Suprapubic skin (tissue), 4 donors: Measurements from ENCODE around the gene ERP27. TPM values are rescaled to one million over a fixed set of nuclear protein-coding genes. Genes with fewer than 3 reads are reported as not detected.

Experiments used
- DNase-seq, 2 donors: peaks; one replicate each; pipeline ENCODE4 v3.0.0-alpha.2; 2019; ENCODE audit warnings: low spot score in 2 of 2
- H3K27ac ChIP-seq: fragments of 200-600 bp; sonication (generic); one replicate; pipeline ENCODE4 v1.5.1; 2019
- H3K27me3 ChIP-seq: fragments of 200-600 bp; sonication (generic); one replicate; pipeline ENCODE4 v1.5.1; 2019
- H3K36me3 ChIP-seq: fragments of 200-600 bp; sonication (generic); one replicate; pipeline ENCODE4 v1.5.1; 2019
- H3K4me1 ChIP-seq: fragments of 200-600 bp; sonication (generic); one replicate; pipeline ENCODE4 v1.5.1; 2019
- H3K4me3 ChIP-seq: fragments of 200-600 bp; sonication (generic); one replicate; pipeline ENCODE4 v1.5.1; 2019; ENCODE audit warnings: mild to moderate bottlenecking
- H3K9me3 ChIP-seq: fragments of 200-600 bp; sonication (generic); one replicate; pipeline ENCODE4 v1.5.1; 2019
- EP300 ChIP-seq: sonication (generic); formaldehyde crosslinking; IDR thresholded peaks from one replicate; pipeline ENCODE4 v1.6.1; 2017; ENCODE audit warnings: antibody characterized with exemption
- POLR2A ChIP-seq, 2 donors: fragments of 450-650 bp; IDR thresholded peaks; one replicate each; pipeline ENCODE4 v1.6.1; 2017; ENCODE audit warnings: antibody characterized with exemption in 2 of 2, mild to moderate bottlenecking in 2 of 2, moderate library complexity in 2 of 2
- POLR2AphosphoS5 ChIP-seq, 3 donors: sonication (generic); formaldehyde crosslinking; IDR thresholded peaks; one replicate each; pipeline ENCODE4 v1.6.1; 2017; ENCODE audit warnings: antibody characterized with exemption in 3 of 3
- WGBS: methylation state at CpG from one replicate; pipeline ENCODE4 v1.1.5; 2018; 5-methylcytosine and 5-hydroxymethylcytosine counted together
- total RNA-seq, 4 donors: library from RNA; depleted of rRNA; stranded (reverse); fragments of >200 nt; gene quantifications; one replicate each; pipeline ENCODE4 v1.1.0, GENCODE V29; 2016
- TF ChIP-seq, protein P1 (sequence below), 2 donors: fragments of 200-600 bp in 1 of 2; fragments of 450-650 bp in 1 of 2; sonication (generic) in 1 of 2; IDR thresholded peaks; one replicate each; pipeline ENCODE4 v1.5.1; 2016 to 2019; ENCODE audit warnings: antibody characterized with exemption in 2 of 2, mild to moderate bottlenecking in 1 of 2, moderate library complexity in 1 of 2

Gene ERP27
- total RNA-seq, 4 donors from 2014 or later: 0.21 to 2.5 (median 0.91) TPM; not detected in 1

DNA sequence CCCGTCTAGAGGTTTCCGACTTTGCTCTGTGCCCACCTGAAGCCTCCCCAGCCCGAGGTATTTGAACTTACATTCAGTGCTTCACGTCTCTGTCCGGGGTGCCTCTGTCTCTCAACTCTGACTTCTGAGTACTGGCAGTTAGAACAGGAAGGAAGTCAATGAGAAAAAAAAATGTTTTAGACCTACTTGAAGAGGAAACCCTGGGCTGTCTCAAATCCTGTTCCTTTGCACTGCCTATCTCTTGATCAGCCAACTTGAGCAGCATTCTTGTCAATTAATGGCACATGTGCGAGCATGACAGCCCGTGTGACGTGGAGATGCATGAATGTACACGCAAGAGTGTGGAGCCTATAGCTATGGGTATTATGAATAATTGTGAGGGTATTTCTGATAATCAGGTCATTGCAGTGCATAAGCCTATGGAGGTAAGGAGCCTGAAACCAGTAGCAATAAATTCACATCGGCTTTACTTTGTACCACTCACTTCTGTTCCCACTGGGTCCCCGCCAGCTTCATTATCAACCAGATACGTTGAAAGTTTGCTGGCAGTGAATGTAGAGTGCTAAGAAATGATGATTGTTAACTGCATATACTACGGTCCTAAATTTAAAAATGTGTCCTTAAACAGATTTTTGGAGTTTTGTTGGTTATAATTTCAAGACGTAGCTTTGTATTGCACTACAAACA is 23.3 kb upstream of the ERP27 start, which contains the start of gene ARHGDIB:
ARHGDIB (minus strand) TSS at position 136 of the 687 bp plus-strand sequence. CDS start 10,889 bp downstream, outside the sequence.
- TF ChIP-seq POLR2A (IDR thresholded peaks at IDR 0.05) (no peak), POLR2AphosphoS5 (IDR thresholded peaks at IDR 0.05) (peak in 1 of 3 donors; percentile 49), EP300 (no peak)
- TF ChIP-seq, protein P1, sequence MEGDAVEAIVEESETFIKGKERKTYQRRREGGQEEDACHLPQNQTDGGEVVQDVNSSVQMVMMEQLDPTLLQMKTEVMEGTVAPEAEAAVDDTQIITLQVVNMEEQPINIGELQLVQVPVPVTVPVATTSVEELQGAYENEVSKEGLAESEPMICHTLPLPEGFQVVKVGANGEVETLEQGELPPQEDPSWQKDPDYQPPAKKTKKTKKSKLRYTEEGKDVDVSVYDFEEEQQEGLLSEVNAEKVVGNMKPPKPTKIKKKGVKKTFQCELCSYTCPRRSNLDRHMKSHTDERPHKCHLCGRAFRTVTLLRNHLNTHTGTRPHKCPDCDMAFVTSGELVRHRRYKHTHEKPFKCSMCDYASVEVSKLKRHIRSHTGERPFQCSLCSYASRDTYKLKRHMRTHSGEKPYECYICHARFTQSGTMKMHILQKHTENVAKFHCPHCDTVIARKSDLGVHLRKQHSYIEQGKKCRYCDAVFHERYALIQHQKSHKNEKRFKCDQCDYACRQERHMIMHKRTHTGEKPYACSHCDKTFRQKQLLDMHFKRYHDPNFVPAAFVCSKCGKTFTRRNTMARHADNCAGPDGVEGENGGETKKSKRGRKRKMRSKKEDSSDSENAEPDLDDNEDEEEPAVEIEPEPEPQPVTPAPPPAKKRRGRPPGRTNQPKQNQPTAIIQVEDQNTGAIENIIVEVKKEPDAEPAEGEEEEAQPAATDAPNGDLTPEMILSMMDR (IDR thresholded peaks at IDR 0.05): no peak

DNA sequence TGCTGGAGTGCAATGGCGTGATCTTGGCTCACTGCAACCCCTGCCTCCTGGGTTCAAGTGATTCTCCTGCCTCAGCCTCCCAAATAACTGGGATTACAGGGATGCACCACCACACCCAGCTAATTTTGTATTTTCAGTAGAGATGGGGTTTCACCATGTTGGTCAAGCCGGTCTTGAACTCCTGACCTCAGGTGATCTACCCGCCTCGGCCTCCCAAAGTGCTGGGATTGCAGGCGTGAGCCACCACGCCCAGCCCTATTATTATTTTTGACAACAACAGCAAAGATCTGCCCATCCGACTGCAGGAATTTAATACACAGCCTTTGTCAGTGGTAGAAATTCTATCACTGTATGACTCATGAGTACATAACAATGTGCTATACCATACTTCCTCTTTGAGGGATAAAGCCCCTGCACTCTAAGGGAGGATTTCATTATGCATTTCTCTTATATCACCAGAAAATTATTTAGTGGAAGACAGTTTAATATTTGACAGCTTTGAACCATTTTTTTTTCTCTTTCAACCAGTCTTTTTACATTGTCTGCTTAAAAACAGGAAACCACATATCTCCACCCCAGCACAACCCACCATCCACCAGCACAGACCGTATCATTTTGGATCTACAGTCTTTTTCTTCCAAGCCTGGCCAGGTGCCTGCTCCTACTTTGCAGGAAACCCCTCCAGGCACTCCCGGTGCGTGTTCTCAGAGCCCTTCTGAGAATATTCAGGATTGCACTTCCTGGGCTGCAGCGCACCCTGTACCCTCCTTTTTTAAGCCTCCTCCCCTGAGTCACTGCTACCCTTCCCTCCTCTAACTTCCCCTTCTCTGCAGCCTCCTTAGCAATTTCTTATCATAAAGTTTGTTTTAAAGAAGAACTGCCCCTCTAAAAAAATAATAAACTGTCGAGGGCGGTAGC is 22.5 kb upstream of the ERP27 start:
- Histone ChIP-seq H3K4me3 (peak overlapping the region; percentile 53), H3K4me1 (peaks cover 52% of the 10 kb centered on the region), H3K27me3 (no peaks in the 10 kb centered on the region), H3K9me3 (no peaks in the 10 kb centered on the region), H3K27ac (peak overlapping the region; percentile 83), H3K36me3 (no peaks in the 10 kb centered on the region)
- no peak for DNase-seq
- WGBS: 49% methylated on average over 13 of the region's 13 CpGs
- no peak for TF ChIP-seq EP300
- TF ChIP-seq POLR2AphosphoS5 (IDR thresholded peaks at IDR 0.05): no peak
- TF ChIP-seq POLR2A (IDR thresholded peaks at IDR 0.05): no peak
- TF ChIP-seq, protein P1 (IDR thresholded peaks at IDR 0.05): no peak

More for the DNA sequence above, 23.3 kb upstream of the ERP27 start, which contains the start of gene ARHGDIB:
- Histone ChIP-seq H3K4me1 (peaks cover 44% of the 10 kb centered on the region), H3K27ac (peak within 1 kb of the TSS; percentile 83), H3K4me3 (peak within 1 kb of the TSS; percentile 53), H3K36me3 (no peaks in the 10 kb centered on the region), H3K9me3 (no peaks in the 10 kb centered on the region), H3K27me3 (no peaks in the 10 kb centered on the region)
- 28% methylated on average over 14 of the region's 14 CpGs for WGBS
- no peak for DNase-seq

DNA sequence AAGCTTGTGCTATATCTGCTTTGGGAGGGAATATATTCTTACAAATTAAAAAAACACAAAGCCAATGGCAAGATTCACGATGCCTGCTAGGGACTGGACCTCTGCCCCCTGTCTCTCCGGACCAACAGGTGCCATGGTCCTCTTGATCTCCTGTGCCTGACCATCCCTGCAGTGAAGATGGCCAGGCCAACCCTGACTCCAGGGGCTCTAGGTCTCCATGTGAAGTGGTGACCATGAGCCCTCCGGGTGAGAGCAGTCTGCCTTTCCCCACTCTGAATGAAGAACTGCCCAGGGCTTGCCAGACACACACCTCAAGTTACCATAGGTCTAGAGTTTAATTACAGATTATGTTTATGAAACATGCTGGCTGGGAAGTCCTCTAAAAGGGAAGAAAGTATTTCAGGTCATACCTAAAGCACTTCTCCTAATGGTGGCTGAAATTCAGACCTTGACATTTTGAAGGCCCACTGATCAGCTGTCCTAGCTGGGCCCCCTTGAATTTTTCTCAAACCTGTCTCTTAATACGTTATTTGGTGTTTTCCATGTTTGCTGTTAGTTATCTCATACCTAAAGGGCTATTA is 21.7 kb upstream of the ERP27 start:
- WGBS: 89% methylated on average over 4 of the region's 4 CpGs
- Histone ChIP-seq H3K4me1 (peaks cover 53% of the 10 kb centered on the region), H3K27ac (peak overlapping the region; percentile 83), H3K4me3 (peak overlapping the region; percentile 53), H3K9me3 (no peaks in the 10 kb centered on the region), H3K27me3 (no peaks in the 10 kb centered on the region), H3K36me3 (no peaks in the 10 kb centered on the region)
- DNase-seq: no peak
- TF ChIP-seq, protein P1 (IDR thresholded peaks at IDR 0.05): no peak
- no peak for TF ChIP-seq POLR2A (IDR thresholded peaks at IDR 0.05)
- TF ChIP-seq POLR2AphosphoS5 (IDR thresholded peaks at IDR 0.05): no peak
- TF ChIP-seq EP300: no peak

DNA sequence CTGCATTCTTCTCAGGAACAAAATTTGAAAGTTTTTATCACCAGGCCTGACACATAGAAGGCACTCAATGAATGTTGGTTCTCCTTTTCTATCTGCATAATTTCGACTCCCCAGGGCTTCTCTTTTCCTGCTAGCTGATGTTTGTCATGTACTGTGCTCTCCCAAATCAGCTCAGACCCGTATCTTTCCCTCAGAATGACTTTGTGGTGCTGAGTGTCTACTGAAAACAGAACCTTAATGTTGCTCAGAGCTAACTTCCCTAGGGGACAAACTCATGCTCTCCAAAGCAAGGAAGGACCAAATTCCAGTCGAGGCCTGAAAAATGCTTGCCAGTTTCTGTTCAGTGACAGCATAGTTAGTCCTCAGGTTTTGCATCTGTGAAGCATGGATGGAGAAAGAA is 21.1 kb upstream of the ERP27 start:
- Histone ChIP-seq H3K4me1 (peaks cover 53% of the 10 kb centered on the region), H3K36me3 (no peaks in the 10 kb centered on the region), H3K4me3 (peak overlapping the region; percentile 53), H3K27me3 (no peaks in the 10 kb centered on the region), H3K9me3 (no peaks in the 10 kb centered on the region), H3K27ac (peak overlapping the region; percentile 83)
- DNase-seq: no peak
- TF ChIP-seq, protein P1 (IDR thresholded peaks at IDR 0.05): no peak
- no peak for TF ChIP-seq EP300
- TF ChIP-seq POLR2AphosphoS5 (IDR thresholded peaks at IDR 0.05): no peak
- no peak for TF ChIP-seq POLR2A (IDR thresholded peaks at IDR 0.05)
- 58% methylated on average over 3 of the region's 3 CpGs for WGBS
